ENCODE results near the gene KLHL1. TPM values are rescaled to one million over a fixed set of nuclear protein-coding genes. Genes with fewer than 3 reads are reported as not detected.

The KLHL1 gene
- polyA plus RNA-seq, 1 donor from 2014 or later = 15.5 TPM

DNA sequence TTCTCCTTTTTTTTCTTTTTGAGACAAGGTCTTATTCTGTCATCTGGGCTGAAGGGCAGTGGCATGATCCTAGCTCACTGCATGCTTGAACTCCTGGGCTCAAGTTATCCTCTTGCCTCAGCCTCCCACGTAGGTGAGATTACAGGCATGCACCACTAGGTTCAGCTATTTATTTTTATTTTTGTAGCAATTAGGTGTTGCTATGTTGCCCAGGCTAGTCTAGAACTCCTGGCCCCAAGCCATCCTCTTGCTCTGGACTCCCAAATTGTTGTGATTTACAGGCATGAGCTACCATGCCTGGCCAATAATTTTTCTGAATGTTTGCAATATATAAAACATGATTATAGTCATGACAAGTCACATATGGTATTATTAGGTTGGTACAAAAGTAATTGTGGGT, 161.7 kb downstream of the KLHL1 start:
- Histone ChIP-seq H3K79me2 (replicated peaks; ENCODE audit: insufficient read depth, low read length) (no peaks in the 10 kb centered on the region), H4K20me1 (ENCODE audit: insufficient read depth) (no peaks in the 10 kb centered on the region), H3K27me3 (ENCODE audit: insufficient read depth, low read depth, low read length) (no peaks in the 10 kb centered on the region), H3K9me2 (ENCODE audit: insufficient read depth, low read length) (no peaks in the 10 kb centered on the region), H3K36me3 (ENCODE audit: insufficient read depth, low read length) (no peaks in the 10 kb centered on the region), H2AFZ (ENCODE audit: low read depth, low read length) (no peak overlapping the region), H3K4me2 (ENCODE audit: low read length) (no peak overlapping the region), H3F3A (ENCODE audit: insufficient read depth, low read length, poor library complexity, severe bottlenecking) (no peaks in the 10 kb centered on the region), H3K27ac (ENCODE audit: low read length) (no peak overlapping the region), H3K4me3 (ENCODE audit: low read length) (no peak overlapping the region), H3K9ac (ENCODE audit: low read length) (no peak overlapping the region), H3K9me3 (ENCODE audit: low read length) (no peaks in the 10 kb centered on the region)
- no peak for TF ChIP-seq SMC3 (conservative IDR thresholded peaks at IDR 0.05; ENCODE audit: poor library complexity)

DNA sequence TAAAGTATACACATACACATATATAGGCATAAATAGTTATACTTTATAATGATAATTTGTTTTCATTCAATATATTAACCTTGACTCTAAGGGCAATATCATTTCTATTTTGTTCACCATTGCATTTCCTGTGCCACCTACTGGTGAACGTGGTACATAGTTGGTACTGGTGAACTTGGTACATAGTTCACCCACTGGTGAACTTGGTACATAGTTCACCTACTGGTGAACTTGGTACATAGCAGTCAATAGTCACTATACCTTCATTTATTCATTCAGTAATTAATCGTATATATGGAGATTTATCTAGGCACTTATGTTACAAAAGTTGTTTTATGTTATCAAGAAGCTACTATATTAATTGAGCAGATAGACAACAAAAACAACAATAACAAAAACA, 173.2 kb downstream of the KLHL1 start:
- Histone ChIP-seq H3K27ac (ENCODE audit: low read length) (no peak overlapping the region), H2AFZ (ENCODE audit: low read depth, low read length) (no peak overlapping the region)
- TF ChIP-seq, protein P1, sequence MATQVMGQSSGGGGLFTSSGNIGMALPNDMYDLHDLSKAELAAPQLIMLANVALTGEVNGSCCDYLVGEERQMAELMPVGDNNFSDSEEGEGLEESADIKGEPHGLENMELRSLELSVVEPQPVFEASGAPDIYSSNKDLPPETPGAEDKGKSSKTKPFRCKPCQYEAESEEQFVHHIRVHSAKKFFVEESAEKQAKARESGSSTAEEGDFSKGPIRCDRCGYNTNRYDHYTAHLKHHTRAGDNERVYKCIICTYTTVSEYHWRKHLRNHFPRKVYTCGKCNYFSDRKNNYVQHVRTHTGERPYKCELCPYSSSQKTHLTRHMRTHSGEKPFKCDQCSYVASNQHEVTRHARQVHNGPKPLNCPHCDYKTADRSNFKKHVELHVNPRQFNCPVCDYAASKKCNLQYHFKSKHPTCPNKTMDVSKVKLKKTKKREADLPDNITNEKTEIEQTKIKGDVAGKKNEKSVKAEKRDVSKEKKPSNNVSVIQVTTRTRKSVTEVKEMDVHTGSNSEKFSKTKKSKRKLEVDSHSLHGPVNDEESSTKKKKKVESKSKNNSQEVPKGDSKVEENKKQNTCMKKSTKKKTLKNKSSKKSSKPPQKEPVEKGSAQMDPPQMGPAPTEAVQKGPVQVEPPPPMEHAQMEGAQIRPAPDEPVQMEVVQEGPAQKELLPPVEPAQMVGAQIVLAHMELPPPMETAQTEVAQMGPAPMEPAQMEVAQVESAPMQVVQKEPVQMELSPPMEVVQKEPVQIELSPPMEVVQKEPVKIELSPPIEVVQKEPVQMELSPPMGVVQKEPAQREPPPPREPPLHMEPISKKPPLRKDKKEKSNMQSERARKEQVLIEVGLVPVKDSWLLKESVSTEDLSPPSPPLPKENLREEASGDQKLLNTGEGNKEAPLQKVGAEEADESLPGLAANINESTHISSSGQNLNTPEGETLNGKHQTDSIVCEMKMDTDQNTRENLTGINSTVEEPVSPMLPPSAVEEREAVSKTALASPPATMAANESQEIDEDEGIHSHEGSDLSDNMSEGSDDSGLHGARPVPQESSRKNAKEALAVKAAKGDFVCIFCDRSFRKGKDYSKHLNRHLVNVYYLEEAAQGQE (IDR thresholded peaks at IDR 0.05; ENCODE audit: borderline replicate concordance) = no peak
- no peak for TF ChIP-seq TAF1 (IDR thresholded peaks at IDR 0.05; ENCODE audit: low read depth)
- no peak for TF ChIP-seq EP300 (conservative IDR thresholded peaks at IDR 0.05; ENCODE audit: poor library complexity, severe bottlenecking)
- no peak for TF ChIP-seq CTCF (IDR thresholded peaks at IDR 0.05; ENCODE audit: poor library complexity, severe bottlenecking)
- no peak for TF ChIP-seq RAD21 (conservative IDR thresholded peaks at IDR 0.05)
- TF ChIP-seq POLR2AphosphoS5 (IDR thresholded peaks at IDR 0.05) = no peak
- no peak for TF ChIP-seq EZH2 (IDR thresholded peaks at IDR 0.05; ENCODE audit: borderline replicate concordance, insufficient read depth, low read length, poor library complexity, severe bottlenecking)
- TF ChIP-seq SMC3 (conservative IDR thresholded peaks at IDR 0.05; ENCODE audit: poor library complexity) = no peak
- TF ChIP-seq MXI1 (conservative IDR thresholded peaks at IDR 0.05; ENCODE audit: poor library complexity, severe bottlenecking) = no peak

GRCh38 chr13:69928262-69928661, 180.0 kb downstream of the KLHL1 start:
- H3K9me3 ChIP-seq (ENCODE audit: low read length) = no peaks in the 10 kb centered on the region
- H4K20me1 ChIP-seq (ENCODE audit: insufficient read depth) = no peaks in the 10 kb centered on the region
- TF ChIP-seq CTCF (IDR thresholded peaks at IDR 0.05; ENCODE audit: poor library complexity, severe bottlenecking) (no peak), EZH2 (IDR thresholded peaks at IDR 0.05; ENCODE audit: borderline replicate concordance, insufficient read depth, low read length, poor library complexity, severe bottlenecking) (no peak), TAF1 (IDR thresholded peaks at IDR 0.05; ENCODE audit: low read depth) (no peak), EP300 (conservative IDR thresholded peaks at IDR 0.05; ENCODE audit: poor library complexity, severe bottlenecking) (no peak), RAD21 (conservative IDR thresholded peaks at IDR 0.05) (no peak), MXI1 (conservative IDR thresholded peaks at IDR 0.05; ENCODE audit: poor library complexity, severe bottlenecking) (no peak), POLR2AphosphoS5 (IDR thresholded peaks at IDR 0.05) (no peak), SMC3 (conservative IDR thresholded peaks at IDR 0.05; ENCODE audit: poor library complexity) (no peak)
- TF ChIP-seq, protein P1 (IDR thresholded peaks at IDR 0.05; ENCODE audit: borderline replicate concordance) = no peak
- H3K4me3 ChIP-seq (ENCODE audit: low read length) = no peak overlapping the region
- H3K27ac ChIP-seq (ENCODE audit: low read length) = no peak overlapping the region
- H3F3A ChIP-seq (ENCODE audit: insufficient read depth, low read length, poor library complexity, severe bottlenecking) = no peaks in the 10 kb centered on the region
- no peaks in the 10 kb centered on the region for H3K27me3 ChIP-seq (ENCODE audit: insufficient read depth, low read depth, low read length)
- H3K36me3 ChIP-seq (ENCODE audit: insufficient read depth, low read length) = no peaks in the 10 kb centered on the region
- H3K79me2 ChIP-seq (replicated peaks; ENCODE audit: insufficient read depth, low read length) = no peaks in the 10 kb centered on the region
- H2AFZ ChIP-seq (ENCODE audit: low read depth, low read length) = no peak overlapping the region
- H3K4me2 ChIP-seq (ENCODE audit: low read length) = no peak overlapping the region
- H3K9me2 ChIP-seq (ENCODE audit: insufficient read depth, low read length) = no peaks in the 10 kb centered on the region
- no peak overlapping the region for H3K9ac ChIP-seq (ENCODE audit: low read length)

More for the DNA sequence above, 173.2 kb downstream of the KLHL1 start:
- Histone ChIP-seq H3F3A (ENCODE audit: insufficient read depth, low read length, poor library complexity, severe bottlenecking) (no peaks in the 10 kb centered on the region), H3K9me3 (ENCODE audit: low read length) (no peaks in the 10 kb centered on the region), H3K27me3 (ENCODE audit: insufficient read depth, low read depth, low read length) (no peaks in the 10 kb centered on the region), H3K9me2 (ENCODE audit: insufficient read depth, low read length) (no peaks in the 10 kb centered on the region), H3K36me3 (ENCODE audit: insufficient read depth, low read length) (no peaks in the 10 kb centered on the region), H3K4me2 (ENCODE audit: low read length) (no peak overlapping the region), H3K4me3 (ENCODE audit: low read length) (no peak overlapping the region), H3K79me2 (replicated peaks; ENCODE audit: insufficient read depth, low read length) (no peaks in the 10 kb centered on the region), H4K20me1 (ENCODE audit: insufficient read depth) (no peaks in the 10 kb centered on the region), H3K9ac (ENCODE audit: low read length) (no peak overlapping the region)

All from neural cell (in vitro differentiated cells).